ENCODE measurements around the gene SIRT3. TPM values are rescaled to one million over a fixed set of nuclear protein-coding genes. Genes with fewer than 3 reads are reported as not detected.
"Not testable (repeated sequence)": the region's sequence is repeated elsewhere in the genome, so short reads cannot be mapped to it uniquely, and the experiment has no call there.

Gene SIRT3
- total RNA-seq, 1 experiment from 2014 or later: 13.6 TPM

DNA sequence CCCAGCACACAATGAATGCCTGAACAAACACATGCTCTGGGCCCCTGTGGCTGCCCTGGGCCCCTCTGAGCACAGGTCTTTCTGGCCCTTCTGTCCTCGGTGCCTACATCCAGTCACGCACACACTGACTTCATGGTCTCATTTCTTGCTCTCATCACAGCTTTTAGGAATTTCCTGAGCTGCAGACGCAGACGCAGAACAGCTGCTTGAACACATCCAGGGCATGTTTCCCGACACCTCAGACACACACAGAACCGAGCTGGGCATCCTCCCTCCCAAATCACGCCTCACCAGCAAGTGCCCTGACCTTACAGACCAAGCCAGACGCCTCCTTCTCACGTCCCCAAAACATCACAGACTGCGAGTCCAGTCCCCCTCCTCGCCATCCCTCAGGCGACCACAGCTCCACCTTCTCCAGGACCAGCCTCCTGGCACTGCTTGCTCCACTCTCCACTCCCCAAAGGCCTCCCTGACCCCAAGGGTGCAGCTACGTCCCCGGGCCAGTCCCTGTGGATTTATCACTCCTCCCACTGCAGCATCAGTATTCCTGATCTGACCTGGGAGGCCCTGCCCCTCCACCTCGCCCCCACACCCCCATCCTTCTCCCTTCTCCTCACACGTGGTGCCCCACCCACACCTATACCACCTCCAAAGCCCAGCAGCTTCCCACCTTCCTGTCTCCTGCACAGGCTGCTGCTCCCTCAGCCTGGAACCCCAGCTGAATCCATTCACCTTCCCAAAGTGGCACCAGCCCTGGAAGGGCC, 12.9 kb downstream of the SIRT3 start:
- CTCF ChIA-PET: no interaction called here
- H3K4me1 ChIP-seq (ENCODE audit: insufficient read depth, low read length, poor library complexity, severe bottlenecking): no peaks in the 10 kb centered on the region
- no TSS peak for BruUV-seq (replicated peaks)
- no peaks in the 10 kb centered on the region for H3K9me3 ChIP-seq (ENCODE audit: low read depth, low read length, poor library complexity, severe bottlenecking)
- H3K27me3 ChIP-seq (replicated peaks; ENCODE audit: insufficient read depth, low read depth, low read length, poor library complexity): no peaks in the 10 kb centered on the region
- TF ChIP-seq EZH2 (IDR thresholded peaks at IDR 0.05; ENCODE audit: borderline replicate concordance, low read depth, low read length, poor library complexity, severe bottlenecking): no peak
- TF ChIP-seq, protein P1, sequence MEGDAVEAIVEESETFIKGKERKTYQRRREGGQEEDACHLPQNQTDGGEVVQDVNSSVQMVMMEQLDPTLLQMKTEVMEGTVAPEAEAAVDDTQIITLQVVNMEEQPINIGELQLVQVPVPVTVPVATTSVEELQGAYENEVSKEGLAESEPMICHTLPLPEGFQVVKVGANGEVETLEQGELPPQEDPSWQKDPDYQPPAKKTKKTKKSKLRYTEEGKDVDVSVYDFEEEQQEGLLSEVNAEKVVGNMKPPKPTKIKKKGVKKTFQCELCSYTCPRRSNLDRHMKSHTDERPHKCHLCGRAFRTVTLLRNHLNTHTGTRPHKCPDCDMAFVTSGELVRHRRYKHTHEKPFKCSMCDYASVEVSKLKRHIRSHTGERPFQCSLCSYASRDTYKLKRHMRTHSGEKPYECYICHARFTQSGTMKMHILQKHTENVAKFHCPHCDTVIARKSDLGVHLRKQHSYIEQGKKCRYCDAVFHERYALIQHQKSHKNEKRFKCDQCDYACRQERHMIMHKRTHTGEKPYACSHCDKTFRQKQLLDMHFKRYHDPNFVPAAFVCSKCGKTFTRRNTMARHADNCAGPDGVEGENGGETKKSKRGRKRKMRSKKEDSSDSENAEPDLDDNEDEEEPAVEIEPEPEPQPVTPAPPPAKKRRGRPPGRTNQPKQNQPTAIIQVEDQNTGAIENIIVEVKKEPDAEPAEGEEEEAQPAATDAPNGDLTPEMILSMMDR (conservative IDR thresholded peaks at IDR 0.05; ENCODE audit: low read depth, low read length): no peak
- H3K4me3 ChIP-seq (ENCODE audit: low read depth, low read length, poor library complexity, severe bottlenecking): no peak overlapping the region
- POLR2A ChIA-PET (ENCODE audit: low non-redundant PET): no interaction called here
- DNase-seq (ENCODE audit: low spot score): no peak
- no peak overlapping the region for H3K27ac ChIP-seq (ENCODE audit: low read depth, low read length, poor library complexity, severe bottlenecking)
- intact Hi-C loops (cut with micrococcal nuclease; ENCODE audit: unreplicated experiment): no loop called here
- no peaks in the 10 kb centered on the region for H3K36me3 ChIP-seq (ENCODE audit: insufficient read depth, low read length, poor library complexity, severe bottlenecking)

DNA sequence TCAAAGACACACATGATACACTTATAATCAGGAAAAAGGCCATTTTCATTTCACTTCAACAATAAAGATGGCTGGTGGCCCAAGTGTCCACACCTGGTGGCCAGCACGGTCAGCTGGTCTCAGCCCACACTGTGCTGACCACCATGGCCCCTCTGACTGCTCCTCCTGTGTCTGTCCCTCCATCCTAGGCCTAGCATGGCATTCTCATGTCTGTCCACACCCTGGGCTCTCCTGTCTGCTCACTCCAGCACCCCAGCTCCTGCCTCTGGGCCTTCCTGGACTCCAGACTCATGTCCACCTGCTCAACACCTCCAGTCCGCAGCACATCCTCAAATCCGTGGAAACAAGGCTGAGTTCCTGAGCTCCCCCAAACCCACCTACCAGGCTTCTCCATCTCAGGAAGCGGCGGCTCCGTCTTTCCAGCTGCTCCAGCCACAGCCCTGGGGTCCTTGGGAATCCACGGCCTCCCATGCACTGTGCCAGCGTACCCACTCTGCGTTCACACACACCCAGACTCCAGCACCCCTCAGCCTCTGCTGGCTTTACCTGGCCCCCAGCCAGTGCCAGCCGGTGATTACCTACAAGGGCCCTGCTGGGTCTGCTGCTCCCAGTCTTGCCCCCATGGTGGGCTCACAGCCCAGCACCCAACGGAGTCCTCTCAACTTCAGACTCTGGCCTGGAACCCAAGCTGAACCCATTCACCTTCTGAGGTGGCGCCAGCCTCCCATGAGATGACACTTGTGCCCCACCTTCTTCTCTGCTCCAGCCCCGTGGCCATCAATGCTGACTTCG, 13.9 kb downstream of the SIRT3 start:
- no peaks in the 10 kb centered on the region for H3K36me3 ChIP-seq (ENCODE audit: insufficient read depth, low read length, poor library complexity, severe bottlenecking)
- no peak overlapping the region for H3K4me3 ChIP-seq (ENCODE audit: low read depth, low read length, poor library complexity, severe bottlenecking)
- intact Hi-C loops (cut with micrococcal nuclease; ENCODE audit: unreplicated experiment): no loop called here
- ChIA-PET POLR2A (ENCODE audit: low non-redundant PET) (no interaction called here), CTCF (no interaction called here)
- H3K27ac ChIP-seq (ENCODE audit: low read depth, low read length, poor library complexity, severe bottlenecking): no peak overlapping the region
- no peaks in the 10 kb centered on the region for H3K27me3 ChIP-seq (replicated peaks; ENCODE audit: insufficient read depth, low read depth, low read length, poor library complexity)
- H3K9me3 ChIP-seq (ENCODE audit: low read depth, low read length, poor library complexity, severe bottlenecking): no peaks in the 10 kb centered on the region
- TF ChIP-seq, protein P1 (conservative IDR thresholded peaks at IDR 0.05; ENCODE audit: low read depth, low read length): no peak
- no peak for DNase-seq (ENCODE audit: low spot score)
- BruUV-seq (replicated peaks): no TSS peak
- peaks cover 8% of the 10 kb centered on the region for H3K4me1 ChIP-seq (ENCODE audit: insufficient read depth, low read length, poor library complexity, severe bottlenecking)

GRCh38 chr11:221539-221938, 14.6 kb downstream of the SIRT3 start:
- DNase-seq (ENCODE audit: low spot score): no peak
- TF ChIP-seq EZH2 (IDR thresholded peaks at IDR 0.05; ENCODE audit: borderline replicate concordance, low read depth, low read length, poor library complexity, severe bottlenecking): no peak
- TF ChIP-seq, protein P1 (conservative IDR thresholded peaks at IDR 0.05; ENCODE audit: low read depth, low read length): no peak
- Histone ChIP-seq H3K4me1 (ENCODE audit: insufficient read depth, low read length, poor library complexity, severe bottlenecking) (peaks cover 15% of the 10 kb centered on the region), H3K27ac (ENCODE audit: low read depth, low read length, poor library complexity, severe bottlenecking) (no peak overlapping the region), H3K36me3 (ENCODE audit: insufficient read depth, low read length, poor library complexity, severe bottlenecking) (no peaks in the 10 kb centered on the region), H3K9me3 (ENCODE audit: low read depth, low read length, poor library complexity, severe bottlenecking) (no peaks in the 10 kb centered on the region), H3K27me3 (replicated peaks; ENCODE audit: insufficient read depth, low read depth, low read length, poor library complexity) (no peaks in the 10 kb centered on the region), H3K4me3 (ENCODE audit: low read depth, low read length, poor library complexity, severe bottlenecking) (no peak overlapping the region)
- ChIA-PET POLR2A (ENCODE audit: low non-redundant PET) (no interaction called here), CTCF (no interaction called here)
- intact Hi-C loops (cut with micrococcal nuclease; ENCODE audit: unreplicated experiment): no loop called here
- no TSS peak for BruUV-seq (replicated peaks)

GRCh38 chr11:220641-221215, 15.4 kb downstream of the SIRT3 start:
- BruUV-seq (replicated peaks); H3K36me3 ChIP-seq (ENCODE audit: insufficient read depth, low read length, poor library complexity, severe bottlenecking); H3K4me3 ChIP-seq (ENCODE audit: low read depth, low read length, poor library complexity, severe bottlenecking); H3K9me3 ChIP-seq (ENCODE audit: low read depth, low read length, poor library complexity, severe bottlenecking); H3K27ac ChIP-seq (ENCODE audit: low read depth, low read length, poor library complexity, severe bottlenecking); POLR2A ChIA-PET (ENCODE audit: low non-redundant PET); intact Hi-C loops (cut with micrococcal nuclease; ENCODE audit: unreplicated experiment); CTCF ChIA-PET; H3K27me3 ChIP-seq (replicated peaks; ENCODE audit: insufficient read depth, low read depth, low read length, poor library complexity); DNase-seq (ENCODE audit: low spot score): not testable (repeated sequence)
- H3K4me1 ChIP-seq (ENCODE audit: insufficient read depth, low read length, poor library complexity, severe bottlenecking): peaks cover 21% of the 10 kb centered on the region
